Measurements from ENCODE around the gene RANBP3. TPM values are rescaled to one million over a fixed set of nuclear protein-coding genes. Genes with fewer than 3 reads are reported as not detected.

RANBP3 gene
- total RNA-seq, 4 donors from 2014 or later, result 37.4 to 74.3 (median 61.3) TPM

DNA sequence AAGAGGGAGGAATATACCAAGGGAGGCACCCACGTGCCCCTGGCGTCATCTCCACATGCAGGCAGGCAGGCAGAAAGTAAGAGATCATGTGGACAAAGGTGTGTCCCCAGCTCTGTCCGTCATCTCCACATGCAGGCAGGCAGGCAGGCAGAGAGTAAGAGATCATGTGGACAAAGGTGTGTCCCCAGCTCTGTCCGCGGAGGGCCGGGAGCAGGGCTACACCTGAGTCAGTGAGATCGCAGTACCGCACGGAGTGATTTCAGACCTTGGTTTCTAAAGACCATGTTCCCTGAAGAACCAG is 41.7 kb downstream of the RANBP3 start:
- Histone ChIP-seq H3K27me3 (no peaks in the 10 kb centered on the region), H3K36me3 (peaks cover 0 to 21% of the 10 kb centered on the region in 2 donors), H3K4me1 (peaks cover 18 to 22% of the 10 kb centered on the region in 2 donors), H3K9me3 (no peaks in the 10 kb centered on the region), H3K4me3 (no peak overlapping the region), H3K27ac (no peak overlapping the region)
- intact Hi-C loops (cut with DNase I; ENCODE audit: low total_unique reads), result no loop called here
- in situ Hi-C loops (cut with MboI; ENCODE audit: low sequenced_read_pairs in 4 of 4), result no loop called here
- ATAC-seq (no peak), DNase-seq (no peak)
- TF ChIP-seq, protein P1, sequence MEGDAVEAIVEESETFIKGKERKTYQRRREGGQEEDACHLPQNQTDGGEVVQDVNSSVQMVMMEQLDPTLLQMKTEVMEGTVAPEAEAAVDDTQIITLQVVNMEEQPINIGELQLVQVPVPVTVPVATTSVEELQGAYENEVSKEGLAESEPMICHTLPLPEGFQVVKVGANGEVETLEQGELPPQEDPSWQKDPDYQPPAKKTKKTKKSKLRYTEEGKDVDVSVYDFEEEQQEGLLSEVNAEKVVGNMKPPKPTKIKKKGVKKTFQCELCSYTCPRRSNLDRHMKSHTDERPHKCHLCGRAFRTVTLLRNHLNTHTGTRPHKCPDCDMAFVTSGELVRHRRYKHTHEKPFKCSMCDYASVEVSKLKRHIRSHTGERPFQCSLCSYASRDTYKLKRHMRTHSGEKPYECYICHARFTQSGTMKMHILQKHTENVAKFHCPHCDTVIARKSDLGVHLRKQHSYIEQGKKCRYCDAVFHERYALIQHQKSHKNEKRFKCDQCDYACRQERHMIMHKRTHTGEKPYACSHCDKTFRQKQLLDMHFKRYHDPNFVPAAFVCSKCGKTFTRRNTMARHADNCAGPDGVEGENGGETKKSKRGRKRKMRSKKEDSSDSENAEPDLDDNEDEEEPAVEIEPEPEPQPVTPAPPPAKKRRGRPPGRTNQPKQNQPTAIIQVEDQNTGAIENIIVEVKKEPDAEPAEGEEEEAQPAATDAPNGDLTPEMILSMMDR (IDR thresholded peaks at IDR 0.05 in 4 of 5, conservative IDR thresholded peaks at IDR 0.05 in 1 of 5), result no peak
- no peak for TF ChIP-seq POLR2A (IDR thresholded peaks at IDR 0.05)

DNA sequence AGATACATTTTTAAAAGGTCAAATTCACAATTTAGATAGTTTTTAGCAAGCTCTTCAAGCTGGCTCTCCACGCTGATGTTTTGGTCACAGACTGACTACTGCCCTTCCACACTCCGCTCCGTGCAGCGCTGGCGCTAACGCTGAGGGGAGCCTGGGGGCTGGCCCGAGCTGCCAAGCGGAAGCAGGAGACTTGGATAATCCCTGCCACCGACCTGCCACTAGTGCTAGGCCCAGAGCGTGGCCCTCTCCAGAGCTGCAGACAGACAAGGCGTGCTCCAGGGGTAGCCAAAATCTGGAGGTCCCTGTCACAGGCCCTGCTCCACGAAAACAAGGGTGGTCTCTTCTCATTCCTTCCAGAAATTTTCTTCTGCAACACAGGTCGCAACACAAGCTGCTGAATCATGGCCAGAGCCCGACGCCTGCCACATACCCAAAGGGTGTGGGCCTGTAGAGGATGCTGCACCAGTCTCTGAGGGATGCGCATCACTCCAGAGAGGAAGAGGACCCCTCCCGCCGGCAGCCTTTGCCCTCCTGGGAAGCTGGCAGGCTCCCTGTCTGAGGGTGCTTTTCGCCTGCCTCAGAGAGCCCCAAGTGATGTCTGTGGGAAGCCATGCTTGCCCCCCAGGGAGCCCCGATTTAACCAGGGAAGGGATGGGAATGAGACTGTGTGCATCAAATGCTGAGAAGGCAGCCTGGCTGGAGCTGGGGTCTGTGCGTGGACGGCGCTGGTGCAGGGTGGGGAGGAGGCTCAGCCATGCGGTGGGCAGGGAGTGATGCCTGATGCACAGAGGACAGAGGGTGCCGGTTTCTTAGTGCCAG is 42.3 kb downstream of the RANBP3 start:
- TF ChIP-seq, protein P1 (IDR thresholded peaks at IDR 0.05 in 4 of 5, conservative IDR thresholded peaks at IDR 0.05 in 1 of 5), result no peak
- TF ChIP-seq POLR2A (IDR thresholded peaks at IDR 0.05), result no peak
- intact Hi-C loops (cut with DNase I; ENCODE audit: low total_unique reads) (no loop called here), in situ Hi-C loops (cut with MboI; ENCODE audit: low sequenced_read_pairs in 4 of 4) (no loop called here)
- Histone ChIP-seq H3K4me3 (no peak overlapping the region), H3K27me3 (no peaks in the 10 kb centered on the region), H3K4me1 (peaks cover 14 to 16% of the 10 kb centered on the region in 2 donors), H3K36me3 (peaks cover 0 to 26% of the 10 kb centered on the region in 2 donors), H3K27ac (peak overlapping the region in 3 of 4 donors; percentile 43 to 54 (median 48)), H3K9me3 (no peaks in the 10 kb centered on the region)
- no peak for ATAC-seq
- DNase-seq, result no peak

DNA sequence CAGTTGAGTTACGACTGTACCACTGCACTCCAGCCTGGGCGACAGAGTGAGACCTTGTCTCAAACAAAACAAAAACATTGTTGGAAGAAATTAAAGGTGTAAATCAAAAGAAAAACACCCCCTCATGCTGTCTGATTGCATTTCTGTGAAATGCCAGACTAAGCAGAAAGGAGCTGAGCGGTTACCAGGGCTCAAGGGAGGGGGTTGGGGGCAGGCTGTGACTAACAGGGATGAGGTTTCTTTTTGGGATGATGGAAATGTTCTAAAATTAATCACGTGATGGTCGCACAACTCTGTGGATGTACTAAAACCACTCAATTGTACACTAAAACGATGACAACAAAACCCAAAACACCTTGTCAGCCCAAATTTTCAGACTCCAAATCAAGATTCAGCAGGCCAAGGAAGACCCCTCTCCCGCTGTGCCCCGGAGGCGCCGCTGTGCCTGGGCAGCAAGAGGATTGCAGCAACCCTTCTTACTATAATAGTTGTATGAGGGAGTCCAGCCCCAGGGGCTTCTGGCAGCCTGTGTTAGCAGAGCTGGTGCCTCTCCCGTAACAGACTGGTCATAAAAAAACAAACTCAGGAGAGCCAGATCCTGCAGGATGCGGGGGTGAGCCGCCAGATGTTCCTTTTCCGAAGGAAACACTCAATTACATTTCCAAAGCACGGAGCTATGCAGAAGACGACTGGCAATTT is 43.0 kb downstream of the RANBP3 start:
- Histone ChIP-seq H3K4me3 (no peak overlapping the region), H3K27me3 (no peaks in the 10 kb centered on the region), H3K27ac (peak overlapping the region; percentile 11 to 54 (median 46)), H3K36me3 (peaks cover 0 to 34% of the 10 kb centered on the region in 2 donors), H3K9me3 (no peaks in the 10 kb centered on the region), H3K4me1 (peaks cover 10 to 11% of the 10 kb centered on the region in 2 donors)
- no peak for DNase-seq
- peak in 1 of 2 donors; percentile 43 for ATAC-seq
- in situ Hi-C loops (cut with MboI; ENCODE audit: low sequenced_read_pairs in 4 of 4) (no loop called here), intact Hi-C loops (cut with DNase I; ENCODE audit: low total_unique reads) (no loop called here)
- no peak for TF ChIP-seq POLR2A (IDR thresholded peaks at IDR 0.05)
- TF ChIP-seq, protein P1 (IDR thresholded peaks at IDR 0.05 in 4 of 5, conservative IDR thresholded peaks at IDR 0.05 in 1 of 5), result no peak

DNA sequence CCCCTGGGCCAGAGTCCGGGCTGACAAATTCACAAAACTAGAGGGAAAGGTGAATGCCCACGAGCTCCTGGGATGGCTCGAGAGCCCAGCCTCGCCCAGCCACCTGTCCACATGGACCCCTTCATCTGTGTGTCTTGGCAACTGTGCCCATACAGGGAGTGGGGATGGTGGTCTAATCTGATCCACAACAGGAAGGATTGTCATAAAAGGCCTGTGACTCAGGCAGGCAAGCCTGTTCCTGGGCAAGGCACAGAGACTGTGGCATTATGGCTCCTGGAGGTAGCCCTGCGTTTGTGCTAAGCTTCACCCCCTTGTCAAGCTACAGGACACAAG is 43.9 kb downstream of the RANBP3 start:
- Histone ChIP-seq H3K27me3 (no peaks in the 10 kb centered on the region), H3K36me3 (peaks cover 0 to 40% of the 10 kb centered on the region in 2 donors), H3K27ac (no peak overlapping the region), H3K4me3 (no peak overlapping the region), H3K4me1 (peaks cover 8 to 10% of the 10 kb centered on the region in 2 donors), H3K9me3 (no peaks in the 10 kb centered on the region)
- in situ Hi-C loops (cut with MboI; ENCODE audit: low sequenced_read_pairs in 4 of 4), result no loop called here
- DNase-seq (no peak), ATAC-seq (no peak)
- TF ChIP-seq POLR2A (IDR thresholded peaks at IDR 0.05), result no peak
- TF ChIP-seq, protein P1 (IDR thresholded peaks at IDR 0.05 in 4 of 5, conservative IDR thresholded peaks at IDR 0.05 in 1 of 5), result no peak
- intact Hi-C loops (cut with DNase I; ENCODE audit: low total_unique reads), result no loop called here

All from gastrocnemius medialis (tissue), 4 donors.